ENCODE measurements around the gene NXPH4.

The NXPH4 gene

GRCh38 chr12:57210461-57210860, 6.1 kb upstream of the NXPH4 start:
- no peaks in the 10 kb centered on the region for H3K9me3 Mint-ChIP-seq
- no peak for ATAC-seq (replicated peaks; ENCODE audit: extremely low read depth, poor library complexity, severe bottlenecking)
- DNase-seq (ENCODE audit: low spot score in 2 of 2): no peak
- peaks cover 33% of the 10 kb centered on the region for H3K27me3 Mint-ChIP-seq
- peaks cover 23% of the 10 kb centered on the region for H3K4me1 Mint-ChIP-seq
- peak overlapping the region; percentile 27 for H3K27ac Mint-ChIP-seq (ENCODE audit: low read depth)
- peaks cover 8% of the 10 kb centered on the region for H3K36me3 Mint-ChIP-seq (ENCODE audit: insufficient read depth)
- no peak overlapping the region for H3K4me3 Mint-ChIP-seq

- DNase-seq (ENCODE audit: low spot score in 2 of 2): no peak
- Mint-ChIP-seq H3K27ac (ENCODE audit: low read depth) (no peak overlapping the region), H3K36me3 (ENCODE audit: insufficient read depth) (peaks cover 8% of the 10 kb centered on the region), H3K9me3 (no peaks in the 10 kb centered on the region), H3K4me3 (no peak overlapping the region), H3K27me3 (peaks cover 40% of the 10 kb centered on the region), H3K4me1 (peaks cover 30% of the 10 kb centered on the region)
- ATAC-seq (replicated peaks; ENCODE audit: extremely low read depth, poor library complexity, severe bottlenecking): no peak
Measured at GRCh38 chr12:57210926-57211692, 5.5 kb upstream of the NXPH4 start.

GRCh38 chr12:57211791-57212700, 4.5 kb upstream of the NXPH4 start:
- H3K4me3 Mint-ChIP-seq: no peak overlapping the region
- DNase-seq (ENCODE audit: low spot score in 2 of 2) (no peak), ATAC-seq (replicated peaks; ENCODE audit: extremely low read depth, poor library complexity, severe bottlenecking) (no peak)
- peaks cover 43% of the 10 kb centered on the region for H3K27me3 Mint-ChIP-seq
- no peaks in the 10 kb centered on the region for H3K9me3 Mint-ChIP-seq
- peaks cover 30% of the 10 kb centered on the region for H3K4me1 Mint-ChIP-seq
- no peak overlapping the region for H3K27ac Mint-ChIP-seq (ENCODE audit: low read depth)
- peaks cover 8% of the 10 kb centered on the region for H3K36me3 Mint-ChIP-seq (ENCODE audit: insufficient read depth)

- H3K4me3 Mint-ChIP-seq: no peak overlapping the region
Measured at GRCh38 chr12:57212701-57213057, 3.9 kb upstream of the NXPH4 start.

GRCh38 chr12:57213058-57213715, 3.4 kb upstream of the NXPH4 start:
- ATAC-seq (replicated peaks; ENCODE audit: extremely low read depth, poor library complexity, severe bottlenecking) (peak; percentile 49), DNase-seq (ENCODE audit: low spot score in 2 of 2) (peak; percentile 76 to 78)
- H3K36me3 Mint-ChIP-seq (ENCODE audit: insufficient read depth): peaks cover 9% of the 10 kb centered on the region
- no peaks in the 10 kb centered on the region for H3K9me3 Mint-ChIP-seq
- peaks cover 54% of the 10 kb centered on the region for H3K27me3 Mint-ChIP-seq
- peaks cover 40% of the 10 kb centered on the region for H3K4me1 Mint-ChIP-seq
- H3K27ac Mint-ChIP-seq (ENCODE audit: low read depth): peak overlapping the region; percentile 45
- H3K4me3 Mint-ChIP-seq: no peak overlapping the region

More at GRCh38 chr12:57212701-57213057, 3.9 kb upstream of the NXPH4 start:
- DNase-seq (ENCODE audit: low spot score in 2 of 2): no peak
- H3K9me3 Mint-ChIP-seq: no peaks in the 10 kb centered on the region
- peaks cover 49% of the 10 kb centered on the region for H3K27me3 Mint-ChIP-seq
- H3K4me1 Mint-ChIP-seq: peaks cover 36% of the 10 kb centered on the region
- H3K27ac Mint-ChIP-seq (ENCODE audit: low read depth): no peak overlapping the region
- H3K36me3 Mint-ChIP-seq (ENCODE audit: insufficient read depth): peaks cover 9% of the 10 kb centered on the region
- no peak for ATAC-seq (replicated peaks; ENCODE audit: extremely low read depth, poor library complexity, severe bottlenecking)

- Mint-ChIP-seq H3K4me1 (peaks cover 46% of the 10 kb centered on the region), H3K27me3 (peaks cover 61% of the 10 kb centered on the region), H3K4me3 (peak overlapping the region; percentile 31), H3K27ac (ENCODE audit: low read depth) (peak overlapping the region; percentile 45), H3K36me3 (ENCODE audit: insufficient read depth) (peaks cover 9% of the 10 kb centered on the region), H3K9me3 (no peaks in the 10 kb centered on the region)
- no peak for DNase-seq (ENCODE audit: low spot score in 2 of 2)
- ATAC-seq (replicated peaks; ENCODE audit: extremely low read depth, poor library complexity, severe bottlenecking): no peak
Measured at GRCh38 chr12:57213763-57214397, 2.7 kb upstream of the NXPH4 start.

- ATAC-seq (replicated peaks; ENCODE audit: extremely low read depth, poor library complexity, severe bottlenecking): no peak
- Mint-ChIP-seq H3K36me3 (ENCODE audit: insufficient read depth) (peaks cover 9% of the 10 kb centered on the region), H3K9me3 (no peaks in the 10 kb centered on the region), H3K27ac (ENCODE audit: low read depth) (peak overlapping the region; percentile 45), H3K4me3 (peak overlapping the region; percentile 31), H3K4me1 (peaks cover 46% of the 10 kb centered on the region), H3K27me3 (peaks cover 66% of the 10 kb centered on the region)
- DNase-seq (ENCODE audit: low spot score in 2 of 2): peak; percentile 45 to 52
Measured at GRCh38 chr12:57214398-57214781, 2.2 kb upstream of the NXPH4 start.

- peak overlapping the region; percentile 74 for H3K4me3 Mint-ChIP-seq
- DNase-seq (ENCODE audit: low spot score in 2 of 2) (no peak), ATAC-seq (replicated peaks; ENCODE audit: extremely low read depth, poor library complexity, severe bottlenecking) (no peak)
- H3K36me3 Mint-ChIP-seq (ENCODE audit: insufficient read depth): peaks cover 8% of the 10 kb centered on the region
- H3K27ac Mint-ChIP-seq (ENCODE audit: low read depth): peak overlapping the region; percentile 62
- peaks cover 52% of the 10 kb centered on the region for H3K4me1 Mint-ChIP-seq
- no peaks in the 10 kb centered on the region for H3K9me3 Mint-ChIP-seq
- H3K27me3 Mint-ChIP-seq: peaks cover 73% of the 10 kb centered on the region
Measured at GRCh38 chr12:57215065-57215464, 1.5 kb upstream of the NXPH4 start.

GRCh38 chr12:57215668-57216013, 953 bp upstream of the NXPH4 start:
- Mint-ChIP-seq H3K4me3 (peak overlapping the region; percentile 74), H3K4me1 (peaks cover 53% of the 10 kb centered on the region), H3K27me3 (peaks cover 78% of the 10 kb centered on the region), H3K9me3 (no peaks in the 10 kb centered on the region), H3K36me3 (ENCODE audit: insufficient read depth) (peaks cover 8% of the 10 kb centered on the region), H3K27ac (ENCODE audit: low read depth) (peak overlapping the region; percentile 62)
- ATAC-seq (replicated peaks; ENCODE audit: extremely low read depth, poor library complexity, severe bottlenecking) (peak; percentile 42), DNase-seq (ENCODE audit: low spot score in 2 of 2) (peak in 1 of 2 donors; percentile 39)

GRCh38 chr12:57216921-57217879, 606 bp downstream of the NXPH4 start:
- H3K9me3 Mint-ChIP-seq: no peaks in the 10 kb centered on the region
- H3K27me3 Mint-ChIP-seq: peaks cover 94% of the 10 kb centered on the region
- DNase-seq (ENCODE audit: low spot score in 2 of 2): peak in 1 of 2 donors; percentile 62
- peaks cover 65% of the 10 kb centered on the region for H3K4me1 Mint-ChIP-seq
- peak overlapping the region; percentile 69 for H3K27ac Mint-ChIP-seq (ENCODE audit: low read depth)
- H3K4me3 Mint-ChIP-seq: peak overlapping the region; percentile 83
- H3K36me3 Mint-ChIP-seq (ENCODE audit: insufficient read depth): peaks cover 8% of the 10 kb centered on the region
- ATAC-seq (replicated peaks; ENCODE audit: extremely low read depth, poor library complexity, severe bottlenecking): peak; percentile 59

- Mint-ChIP-seq H3K4me1 (peaks cover 75% of the 10 kb centered on the region), H3K36me3 (ENCODE audit: insufficient read depth) (peaks cover 8% of the 10 kb centered on the region), H3K9me3 (no peaks in the 10 kb centered on the region), H3K27me3 (peaks cover 94% of the 10 kb centered on the region), H3K4me3 (peak overlapping the region; percentile 83), H3K27ac (ENCODE audit: low read depth) (peak overlapping the region; percentile 69)
- ATAC-seq (replicated peaks; ENCODE audit: extremely low read depth, poor library complexity, severe bottlenecking) (no peak), DNase-seq (ENCODE audit: low spot score in 2 of 2) (no peak)
Measured at GRCh38 chr12:57218030-57218853, 1.6 kb downstream of the NXPH4 start.
